A549 (cell line): ENCODE data around the gene XPR1.

Source experiments
- CTCF ChIP-seq: fragments of >200 bp; sonication (Bioruptor Twin); formaldehyde crosslinking; IDR thresholded peaks from 3 replicates; pipeline ENCODE4 v1.5.1; 2016
- E2F6 ChIP-seq: IDR thresholded peaks from 2 replicates; pipeline ENCODE4 v1.6.1; 2012; ENCODE audit warnings: low read depth, borderline replicate concordance
- EP300 ChIP-seq, 2 experiments: fragments of >200 bp; sonication (Bioruptor Twin); formaldehyde crosslinking; IDR thresholded peaks; 2 replicates in 1 of 2; 3 replicates in 1 of 2; pipeline ENCODE4 v1.6.1; 2016 to 2017
- HEYL ChIP-seq: fragments of 250-450 bp; sonication (Bioruptor Pico); IDR thresholded peaks from 2 replicates; pipeline ENCODE4 v1.8.0; 2021; ENCODE audit warnings: mild to moderate bottlenecking, moderate library complexity
- JUNB ChIP-seq: fragments of >200 bp; sonication (Bioruptor Twin); formaldehyde crosslinking; IDR thresholded peaks from 2 replicates; pipeline ENCODE4 v1.6.1; 2016
- POLR2A ChIP-seq: IDR thresholded peaks from 2 replicates; pipeline ENCODE4 v1.6.1; 2012; ENCODE audit warnings: mild to moderate bottlenecking, low read length
- RAD21 ChIP-seq, 2 experiments: fragments of >200 bp in 1 of 2; sonication (Bioruptor Twin) in 1 of 2; formaldehyde crosslinking in 1 of 2; IDR thresholded peaks in 1 of 2; conservative IDR thresholded peaks in 1 of 2; 2 replicates in 1 of 2; 3 replicates in 1 of 2; pipeline ENCODE4 v1.6.1; 2012 to 2018; ENCODE audit warnings: inconsistent platforms in 1 of 2
- REST ChIP-seq: fragments of 200-600 bp; sonication (generic); IDR thresholded peaks from 2 replicates; pipeline ENCODE4 v1.6.1; 2016; ENCODE audit warnings: antibody characterized with exemption, mild to moderate bottlenecking, moderate library complexity

GRCh38 chr1:180595966-180596365, 35.9 kb upstream of the XPR1 start:
- no peak for TF ChIP-seq CTCF
- TF ChIP-seq POLR2A = no peak
- TF ChIP-seq HEYL (CRISPR knock-in tag) = no peak
- no peak for TF ChIP-seq JUNB
- TF ChIP-seq E2F6 = no peak
- no peak for TF ChIP-seq REST
- TF ChIP-seq EP300 (IDR thresholded peaks at IDR 0.05) = no peak
- TF ChIP-seq RAD21 (conservative IDR thresholded peaks at IDR 0.05 in 1 of 2, IDR thresholded peaks at IDR 0.05 in 1 of 2) = no peak
